BJ (cell line): Measurements from ENCODE around the gene NKIRAS2. TPM values are rescaled to one million over a fixed set of nuclear protein-coding genes. Genes with fewer than 3 reads are reported as not detected.

Experiments
- CTCF ChIA-PET: fragments of 350-600 bp; formaldehyde crosslinking; extraction: SDS; loops from one replicate; lab custom pipeline; 2021; ENCODE audit warnings: antibody characterized with exemption, inconsistent platforms; lab: Yijun Ruan, JAX
- POLR2A ChIA-PET: fragments of 300-600 bp; sonication (Branson Sonifier 250); formaldehyde crosslinking; extraction: SDS; loops from one replicate; lab custom pipeline; 2021; ENCODE audit warnings: antibody characterized with exemption; lab: Charles Lee
- DNase-seq: peaks from one replicate; pipeline ENCODE4 v3.0.0-alpha.2; 2011; ENCODE audit warnings: low read depth
- H3K27me3 ChIP-seq: 2 replicates; pipeline ENCODE4 v1.6.0; 2011; ENCODE audit warnings: low read length; ENCODE audit not compliant: control insufficient read depth, insufficient read depth
- H3K36me3 ChIP-seq: 2 replicates; pipeline ENCODE4 v1.5.1; 2011; ENCODE audit warnings: low read length; ENCODE audit not compliant: control insufficient read depth, insufficient read depth
- H3K4me3 ChIP-seq: 2 replicates; pipeline ENCODE4 v1.5.1; 2011; ENCODE audit warnings: low read depth, mild to moderate bottlenecking, control low read depth, low read length
- polyA plus RNA-seq: library from polyadenylated mRNA; depleted of rRNA; stranded (reverse); fragments of >200 nt; gene quantifications from 2 replicates; pipeline ENCODE4 v1.2.3, GENCODE V29; 2011; rRNA removed
- TF ChIP-seq, protein P1 (sequence below): IDR thresholded peaks from 2 replicates; pipeline ENCODE4 v1.5.1; 2011; ENCODE audit warnings: low read depth, mild to moderate bottlenecking, control low read depth, inconsistent platforms, low read length, moderate library complexity; ENCODE audit not compliant: insufficient read depth

Gene NKIRAS2
- polyA plus RNA-seq, 1 experiment, result 81.4 TPM

DNA sequence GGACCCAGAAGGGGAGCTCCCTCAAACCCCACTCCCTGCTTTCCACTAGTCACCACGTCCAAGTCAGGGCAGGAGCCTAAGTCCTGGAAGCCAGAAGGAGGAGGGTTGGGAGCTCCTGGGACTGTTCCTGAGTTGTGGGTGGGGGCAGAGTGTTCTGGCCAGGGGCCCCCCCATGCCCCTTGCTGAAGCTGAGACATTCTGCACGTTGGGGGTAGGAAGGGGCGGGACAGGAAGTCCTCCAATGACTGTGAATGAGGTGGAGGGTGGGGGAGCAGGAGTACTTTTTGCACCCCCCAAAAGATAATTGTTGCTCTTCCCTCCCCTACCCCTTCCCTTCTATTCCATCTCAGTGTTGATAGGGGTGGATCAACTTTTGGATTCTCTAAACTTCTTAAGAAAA lies 51.9 kb downstream of the NKIRAS2 start:
- H3K36me3 ChIP-seq, result no peaks in the 10 kb centered on the region
- H3K27me3 ChIP-seq, result peaks cover 20% of the 10 kb centered on the region
- no peak for DNase-seq
- ChIA-PET CTCF (interaction anchor here (1.1 to 2.3 kb wide), 4 partner anchors 12 to 340 kb away, joined by 3 to 6 read pairs (median 3); no protein-coding TSS in a partner anchor), POLR2A (no interaction called here)
- TF ChIP-seq, protein P1, sequence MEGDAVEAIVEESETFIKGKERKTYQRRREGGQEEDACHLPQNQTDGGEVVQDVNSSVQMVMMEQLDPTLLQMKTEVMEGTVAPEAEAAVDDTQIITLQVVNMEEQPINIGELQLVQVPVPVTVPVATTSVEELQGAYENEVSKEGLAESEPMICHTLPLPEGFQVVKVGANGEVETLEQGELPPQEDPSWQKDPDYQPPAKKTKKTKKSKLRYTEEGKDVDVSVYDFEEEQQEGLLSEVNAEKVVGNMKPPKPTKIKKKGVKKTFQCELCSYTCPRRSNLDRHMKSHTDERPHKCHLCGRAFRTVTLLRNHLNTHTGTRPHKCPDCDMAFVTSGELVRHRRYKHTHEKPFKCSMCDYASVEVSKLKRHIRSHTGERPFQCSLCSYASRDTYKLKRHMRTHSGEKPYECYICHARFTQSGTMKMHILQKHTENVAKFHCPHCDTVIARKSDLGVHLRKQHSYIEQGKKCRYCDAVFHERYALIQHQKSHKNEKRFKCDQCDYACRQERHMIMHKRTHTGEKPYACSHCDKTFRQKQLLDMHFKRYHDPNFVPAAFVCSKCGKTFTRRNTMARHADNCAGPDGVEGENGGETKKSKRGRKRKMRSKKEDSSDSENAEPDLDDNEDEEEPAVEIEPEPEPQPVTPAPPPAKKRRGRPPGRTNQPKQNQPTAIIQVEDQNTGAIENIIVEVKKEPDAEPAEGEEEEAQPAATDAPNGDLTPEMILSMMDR, result no peak
- no peak overlapping the region for H3K4me3 ChIP-seq

DNA sequence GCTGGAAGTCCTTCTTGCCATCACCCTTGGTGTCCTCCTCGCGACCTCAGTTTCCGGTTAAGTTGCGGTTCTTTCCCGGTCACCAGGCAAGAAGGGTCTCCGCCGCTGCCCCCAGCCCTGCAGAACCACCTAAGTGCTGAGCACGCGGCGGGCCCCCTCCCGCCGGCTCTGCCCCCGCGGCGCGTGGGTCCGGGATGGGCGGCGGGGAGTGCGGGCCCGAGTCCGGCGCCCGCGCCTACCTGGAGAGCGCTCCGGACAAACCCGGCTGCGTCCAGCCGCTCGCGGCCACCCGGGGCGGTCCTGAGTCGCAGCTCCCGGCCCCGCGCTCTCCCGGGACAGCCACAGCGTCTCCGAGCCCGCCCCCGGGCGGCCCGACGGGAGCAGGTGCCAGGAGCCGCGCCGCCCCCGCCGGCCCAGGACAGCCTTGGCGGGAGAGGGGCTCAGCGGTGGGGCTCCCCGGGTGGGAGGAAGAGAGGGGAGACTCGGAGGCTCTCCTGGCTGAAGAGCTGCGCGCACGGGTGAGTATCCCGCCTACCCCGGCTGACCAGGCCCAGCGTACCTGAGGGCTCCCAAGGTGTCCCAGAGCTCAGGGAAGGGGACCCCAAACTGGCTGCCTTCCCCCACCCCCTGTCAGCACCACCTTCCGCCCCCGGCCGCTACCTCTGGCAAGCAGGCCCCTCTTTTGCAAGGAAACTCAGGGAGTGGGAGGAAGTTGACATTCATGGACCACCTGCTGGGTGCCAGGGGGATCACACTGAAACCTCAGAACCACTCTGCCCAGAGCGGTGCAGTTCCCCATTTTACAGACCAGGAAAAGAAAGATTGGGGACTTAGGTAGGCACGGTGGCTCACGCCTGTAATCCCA lies 52.7 kb downstream of the NKIRAS2 start:
- DNase-seq, result no peak
- H3K27me3 ChIP-seq, result peaks cover 20% of the 10 kb centered on the region
- CTCF ChIA-PET, result interaction anchor here (1.1 to 1.2 kb wide), 3 partner anchors 29 to 341 kb away, joined by 3 read pairs; no protein-coding TSS in a partner anchor

More for the DNA sequence above, 52.7 kb downstream of the NKIRAS2 start:
- Histone ChIP-seq H3K36me3 (no peaks in the 10 kb centered on the region), H3K4me3 (0 out of 2 replicates have a peak overlapping the region, but pooled peaks have one; percentile 5)
- TF ChIP-seq, protein P1, result no peak
- POLR2A ChIA-PET, result no interaction called here

Other genes starting within 250 kb of the NKIRAS2 start
- 7.3 and 9.4 TPM in 2 replicates for gene JUP, start 233.4 kb upstream of the NKIRAS2 start, polyA plus RNA-seq
- gene P3H4, start 208.1 kb upstream of the NKIRAS2 start, polyA plus RNA-seq, result 64.4 and 82.8 TPM in 2 replicates
- 885 and 1,571 TPM in 2 replicates for gene FKBP10, start 207.1 kb upstream of the NKIRAS2 start, polyA plus RNA-seq
- 88.3 and 123 TPM in 2 replicates for gene NT5C3B, start 183.9 kb upstream of the NKIRAS2 start, polyA plus RNA-seq
- 0.15 and 0.74 TPM in 2 replicates for gene KLHL10, start 182.3 kb upstream of the NKIRAS2 start, polyA plus RNA-seq
- 5.5 and 7.2 TPM in 2 replicates for gene KLHL11, start 154.7 kb upstream of the NKIRAS2 start, polyA plus RNA-seq
- 118 and 170 TPM in 2 replicates for gene ACLY, start 101.1 kb upstream of the NKIRAS2 start, polyA plus RNA-seq
- 0.61 and 0.92 TPM in 2 replicates for gene ODAD4, start 89.5 kb upstream of the NKIRAS2 start, polyA plus RNA-seq
- 53.5 and 66.2 TPM in 2 replicates for gene CNP, start 53.3 kb upstream of the NKIRAS2 start, polyA plus RNA-seq
- 41.1 and 46.9 TPM in 2 replicates for gene DNAJC7, start 2.7 kb upstream of the NKIRAS2 start, polyA plus RNA-seq
- gene C17orf113, start 30.5 kb downstream of the NKIRAS2 start, polyA plus RNA-seq, result 0.07 and 0.11 TPM in 2 replicates
- gene ZNF385C, start 78.4 kb downstream of the NKIRAS2 start, polyA plus RNA-seq, result 0.04 TPM in 1 of 2 replicates, not detected in the other
- 11.6 and 18.0 TPM in 2 replicates for gene DHX58, start 92.6 kb downstream of the NKIRAS2 start, polyA plus RNA-seq
- 18.2 and 25.2 TPM in 2 replicates for gene KAT2A, start 101.3 kb downstream of the NKIRAS2 start, polyA plus RNA-seq
- gene HSPB9, start 102.7 kb downstream of the NKIRAS2 start, polyA plus RNA-seq, result not detected in 2 replicates
- 179 and 239 TPM in 2 replicates for gene RAB5C, start 134.9 kb downstream of the NKIRAS2 start, polyA plus RNA-seq
- 0.02 and 0.07 TPM in 2 replicates for gene KCNH4, start 161.1 kb downstream of the NKIRAS2 start, polyA plus RNA-seq
- gene HCRT, start 165.4 kb downstream of the NKIRAS2 start, polyA plus RNA-seq, result not detected in 2 replicates
- gene GHDC, start 174.4 kb downstream of the NKIRAS2 start, polyA plus RNA-seq, result 9.0 and 16.5 TPM in 2 replicates